ENCODE data around the gene TRPM1.

Gene TRPM1

DNA sequence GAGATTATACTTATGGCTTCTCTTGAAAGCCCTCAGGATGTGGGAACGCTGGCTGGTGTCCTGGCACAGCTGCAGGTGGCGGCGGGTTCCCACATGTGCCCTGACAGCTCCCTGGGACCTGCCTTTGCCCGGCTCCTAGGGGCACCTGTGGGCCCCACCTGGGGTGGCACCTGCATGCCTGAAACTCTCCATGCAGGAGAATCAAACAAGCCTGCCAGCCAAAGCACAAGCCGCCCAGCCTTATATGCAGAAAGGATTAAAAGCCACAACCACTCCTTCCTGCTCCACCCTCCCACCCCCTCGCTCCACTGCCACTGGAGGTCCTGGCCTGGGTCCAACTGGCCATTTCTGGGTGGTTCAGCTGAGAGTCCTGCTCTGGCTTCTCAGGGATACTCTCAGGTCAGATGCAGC, 18.1 kb downstream of the TRPM1 start:
- no peak for DNase-seq (ENCODE audit: low read depth in 2 of 3, low spot score in 1 of 3)

DNA sequence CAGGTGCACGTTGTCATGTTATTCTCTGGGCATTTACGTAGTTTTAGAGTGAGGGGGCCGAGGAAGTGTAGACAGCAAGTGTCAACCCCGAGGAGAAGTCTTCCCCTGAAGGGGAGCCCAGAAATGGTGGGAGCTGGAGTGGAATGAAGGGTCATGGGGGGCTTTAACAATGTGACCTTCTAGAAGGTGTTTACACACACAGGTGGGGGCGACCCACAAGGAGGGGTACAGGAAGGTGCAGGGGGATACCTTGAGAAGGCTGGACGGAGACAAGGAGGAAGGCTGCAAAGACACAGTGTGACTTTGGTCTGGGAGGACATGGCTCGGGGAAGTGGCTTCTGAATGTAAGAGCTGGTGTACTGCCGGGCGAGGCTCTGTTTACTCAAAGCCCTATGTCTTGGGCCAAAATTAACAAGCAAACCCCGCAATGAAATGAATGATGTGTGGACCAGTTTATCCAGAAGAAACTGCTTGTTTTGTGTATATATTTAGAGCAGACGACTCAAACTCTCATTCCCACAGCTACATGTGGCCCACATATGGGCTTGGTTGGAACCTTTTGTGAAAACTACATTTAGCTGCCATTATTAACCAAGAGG, 18.7 kb downstream of the TRPM1 start:
- DNase-seq (ENCODE audit: low read depth in 2 of 3, low spot score in 1 of 3), result no peak

DNA sequence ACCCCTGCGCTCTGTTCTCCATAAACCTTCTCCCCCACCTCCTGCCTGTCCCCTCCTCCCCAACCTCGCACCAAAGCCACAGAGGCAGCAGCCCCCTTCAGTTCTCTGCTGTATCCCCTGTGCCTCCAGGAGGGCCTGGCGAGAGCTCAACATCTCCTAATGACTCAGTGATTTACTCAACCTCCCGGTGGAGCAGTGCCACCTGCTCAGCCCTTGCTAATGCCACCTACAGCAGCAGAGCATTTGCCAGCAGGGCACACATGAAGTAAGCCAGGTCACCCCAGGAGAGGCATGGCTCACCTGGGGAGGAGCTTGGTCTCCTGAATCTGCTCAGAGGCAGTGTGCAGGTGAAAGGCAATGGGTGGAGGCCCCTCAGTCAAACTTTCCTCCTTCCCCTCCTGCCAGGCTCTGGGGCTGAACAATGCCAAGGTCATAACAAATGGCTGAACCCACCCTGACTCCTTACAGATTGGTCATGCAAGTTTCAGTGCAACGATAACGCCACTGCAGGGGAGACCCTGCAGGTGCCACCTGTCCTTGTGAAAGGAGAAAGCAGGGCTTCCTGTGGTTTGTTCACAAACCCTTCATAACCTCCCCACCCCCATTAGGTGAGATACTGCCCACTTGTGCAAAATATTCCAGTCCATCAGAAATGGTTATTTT, 19.8 kb downstream of the TRPM1 start:
- DNase-seq (ENCODE audit: low read depth in 2 of 3, low spot score in 1 of 3), result no peak

DNA sequence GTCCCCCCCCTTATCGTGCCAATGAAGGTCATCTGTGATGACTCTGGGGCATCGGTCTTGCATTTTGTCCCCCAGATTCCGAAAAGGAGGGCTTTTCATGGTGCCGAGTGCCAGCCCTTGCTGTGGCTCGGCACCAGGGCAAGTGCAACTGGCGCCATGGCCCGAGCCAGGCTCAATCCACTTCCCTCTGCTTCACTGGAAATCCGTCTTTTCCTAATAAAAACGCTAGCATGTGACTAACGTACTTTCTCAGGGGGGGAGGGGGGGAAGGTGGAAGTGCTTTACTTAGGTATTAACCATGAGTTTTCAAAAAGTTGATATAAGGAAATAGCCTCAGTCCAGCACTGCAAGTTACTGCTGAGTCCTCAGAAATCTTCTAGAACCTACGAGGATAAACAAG, 20.5 kb downstream of the TRPM1 start:
- DNase-seq (ENCODE audit: low read depth in 2 of 3, low spot score in 1 of 3), result no peak

DNA sequence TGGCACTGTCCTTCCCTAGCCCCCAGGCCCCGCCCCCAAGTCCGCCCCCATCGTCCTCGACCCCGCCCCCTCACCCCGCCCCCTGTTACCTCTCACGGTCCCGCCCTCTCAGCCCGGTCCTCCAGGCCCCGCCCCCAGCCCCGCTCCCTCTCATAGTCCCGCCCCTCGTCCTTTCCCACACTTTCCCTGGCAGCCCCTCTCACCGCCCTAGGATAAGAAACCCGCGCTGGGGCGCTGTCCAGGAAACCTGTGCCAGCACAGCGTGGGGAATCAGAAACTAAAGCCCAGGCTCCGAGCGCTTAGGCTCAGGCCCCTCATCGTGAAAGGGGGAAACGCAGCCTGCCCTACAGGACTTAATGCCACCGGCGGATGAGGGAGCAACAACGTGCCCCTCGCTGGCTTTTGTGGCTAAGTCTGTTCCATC, 20.9 kb downstream of the TRPM1 start:
- peak in 2 of 3 donors; percentile 5 to 22 for DNase-seq (ENCODE audit: low read depth in 2 of 3, low spot score in 1 of 3)

DNA sequence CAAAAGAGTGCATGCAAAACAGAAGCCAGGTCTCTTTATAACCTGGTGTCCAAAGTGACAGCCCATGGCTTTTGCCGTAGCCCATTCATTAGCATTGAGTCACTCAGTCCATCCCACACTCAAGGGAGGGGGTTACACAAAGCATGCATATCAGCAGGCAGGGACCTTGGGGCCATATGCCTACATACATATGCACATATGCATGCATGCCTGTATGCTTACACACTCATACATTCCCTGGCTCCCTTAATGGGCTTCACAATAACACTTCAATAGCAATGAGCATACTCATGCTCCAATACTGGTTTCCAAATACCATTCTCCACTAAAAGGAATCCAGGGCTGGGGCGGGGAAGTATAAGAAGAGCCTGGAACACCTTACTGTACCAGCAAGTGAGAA, 22.0 kb downstream of the TRPM1 start:
- DNase-seq (ENCODE audit: low read depth in 2 of 3, low spot score in 1 of 3), result no peak

DNA sequence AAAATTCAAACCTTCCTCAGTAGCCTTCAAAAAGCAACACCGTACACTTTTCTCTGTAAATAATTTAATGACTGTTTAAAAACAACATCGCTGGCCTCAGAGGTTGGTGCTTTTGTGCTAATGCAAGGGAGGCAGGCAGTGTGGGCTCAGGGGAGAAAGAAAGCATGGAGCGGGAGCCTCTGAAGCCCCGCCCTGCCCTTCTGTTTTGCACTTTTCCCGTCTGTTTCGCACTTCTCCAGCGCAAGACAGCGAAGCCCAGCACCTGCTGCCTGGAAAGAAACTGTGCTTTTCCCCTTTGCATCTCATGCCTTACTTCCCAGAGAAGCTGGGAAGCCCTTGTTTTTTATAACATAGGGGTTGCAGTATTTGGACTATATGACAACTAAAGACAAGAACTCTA, 23.1 kb downstream of the TRPM1 start:
- no peak for DNase-seq (ENCODE audit: low read depth in 2 of 3, low spot score in 1 of 3)

DNA sequence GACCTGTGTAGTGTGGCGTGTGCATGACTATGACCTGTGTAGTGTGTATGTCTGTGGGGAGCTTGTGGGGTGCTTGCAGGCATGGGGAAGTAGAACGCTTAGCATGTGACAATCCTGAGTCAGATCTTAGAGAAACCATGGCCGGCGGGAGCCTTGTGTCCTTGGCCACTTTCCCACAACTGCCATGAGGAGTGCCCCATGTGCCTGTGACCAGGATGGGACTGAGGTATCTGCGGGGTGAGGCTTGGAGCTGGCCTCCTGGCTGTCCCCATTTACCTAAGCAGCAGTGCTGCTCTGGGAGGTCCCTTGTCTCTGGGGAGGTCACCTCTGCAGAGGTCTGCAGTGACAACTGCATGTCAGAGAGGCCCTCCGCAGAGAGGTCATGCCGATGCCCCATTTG, 23.6 kb downstream of the TRPM1 start:
- no peak for DNase-seq (ENCODE audit: low read depth in 2 of 3, low spot score in 1 of 3)

DNA sequence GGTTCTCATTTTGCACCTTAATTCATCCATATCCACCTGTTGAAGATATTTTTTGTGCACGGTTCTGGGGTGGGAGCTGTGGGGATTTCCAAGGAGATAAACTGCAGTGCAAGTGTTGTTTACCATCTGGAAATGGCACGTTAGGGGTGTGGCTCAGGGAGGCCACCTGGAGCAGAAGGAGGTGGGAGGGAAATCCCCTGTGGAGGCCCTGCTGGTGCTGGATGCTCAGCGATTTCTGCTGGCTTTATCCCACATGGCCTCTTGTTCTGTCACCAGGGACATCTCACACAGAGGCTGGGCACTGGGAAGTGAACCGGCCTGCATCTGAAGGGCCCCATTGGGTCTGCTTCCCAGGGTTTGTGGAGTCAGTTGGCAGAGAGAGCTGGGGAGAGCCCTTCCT, 24.3 kb downstream of the TRPM1 start:
- DNase-seq (ENCODE audit: low read depth in 2 of 3, low spot score in 1 of 3), result no peak

DNA sequence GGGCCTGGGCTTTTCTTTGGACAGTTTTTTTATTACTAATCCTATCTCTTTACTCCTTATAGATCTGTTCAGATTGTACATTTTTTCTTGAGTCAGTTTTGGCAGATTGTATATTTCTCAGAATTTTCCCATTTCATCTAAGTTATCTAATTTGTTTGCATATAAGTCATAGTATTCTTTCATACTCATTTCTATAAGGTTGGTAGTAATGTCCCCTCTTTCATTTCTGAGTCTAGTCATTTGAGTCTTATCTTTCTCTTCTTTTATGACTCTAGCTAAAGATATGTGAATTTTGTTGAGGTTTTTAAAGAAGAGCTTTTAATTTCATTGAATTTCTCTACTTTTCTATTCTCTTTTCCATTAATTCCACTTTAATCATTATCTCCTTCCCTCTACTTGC, 27.2 kb downstream of the TRPM1 start:
- no peak for DNase-seq (ENCODE audit: low read depth in 2 of 3, low spot score in 1 of 3)

DNA sequence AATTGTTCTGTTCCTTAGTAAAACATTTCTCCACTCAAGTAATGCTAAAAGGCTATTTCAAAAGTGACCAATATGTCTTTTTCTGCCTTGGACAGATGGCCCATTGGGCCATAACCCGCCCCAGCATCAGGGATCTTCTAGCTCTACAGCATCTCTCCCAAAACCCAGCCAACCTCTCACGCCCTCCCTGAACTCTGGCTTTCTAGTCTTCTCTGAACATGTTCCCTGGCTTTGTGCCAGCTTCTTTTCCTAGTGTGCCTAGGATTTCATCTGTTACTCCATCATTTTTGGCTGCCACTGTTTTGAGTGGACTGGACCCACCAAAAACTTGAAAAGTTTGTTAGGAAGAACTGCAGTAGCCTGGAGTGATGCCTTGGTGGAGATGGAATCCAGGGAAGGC, 30.7 kb downstream of the TRPM1 start:
- no peak for DNase-seq (ENCODE audit: low read depth in 2 of 3, low spot score in 1 of 3)

DNA sequence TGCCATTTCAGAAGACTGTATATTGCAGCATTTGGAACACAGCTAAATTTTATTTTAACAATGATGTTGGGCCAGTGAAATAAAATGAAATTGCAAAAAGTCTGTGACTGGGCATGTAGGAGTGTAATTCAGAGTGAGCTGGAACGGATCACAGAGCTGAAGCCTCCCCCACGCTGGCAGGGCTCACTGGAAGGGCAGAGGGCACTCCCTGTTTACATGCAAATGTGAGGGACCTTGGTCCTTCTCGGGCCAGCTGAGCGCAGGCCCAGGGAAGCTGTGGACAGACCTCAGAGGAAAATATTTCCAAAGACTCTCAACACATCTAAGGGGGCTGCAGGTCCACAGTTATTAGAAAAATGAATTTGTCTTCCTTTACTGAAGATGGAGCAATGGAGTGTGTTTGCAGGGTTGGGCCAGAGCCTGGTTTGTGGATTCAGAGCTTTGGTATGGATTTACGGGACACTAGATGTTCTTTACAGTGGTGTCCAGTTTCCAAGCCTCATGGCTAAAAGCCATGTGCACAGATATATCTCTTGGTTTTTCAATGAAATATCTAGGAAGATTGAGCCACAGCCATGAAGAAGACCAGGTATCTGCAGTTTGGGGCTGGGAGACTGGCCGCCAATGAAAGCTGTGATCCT, 32.0 kb downstream of the TRPM1 start:
- DNase-seq (ENCODE audit: low read depth in 2 of 3, low spot score in 1 of 3), result no peak

DNA sequence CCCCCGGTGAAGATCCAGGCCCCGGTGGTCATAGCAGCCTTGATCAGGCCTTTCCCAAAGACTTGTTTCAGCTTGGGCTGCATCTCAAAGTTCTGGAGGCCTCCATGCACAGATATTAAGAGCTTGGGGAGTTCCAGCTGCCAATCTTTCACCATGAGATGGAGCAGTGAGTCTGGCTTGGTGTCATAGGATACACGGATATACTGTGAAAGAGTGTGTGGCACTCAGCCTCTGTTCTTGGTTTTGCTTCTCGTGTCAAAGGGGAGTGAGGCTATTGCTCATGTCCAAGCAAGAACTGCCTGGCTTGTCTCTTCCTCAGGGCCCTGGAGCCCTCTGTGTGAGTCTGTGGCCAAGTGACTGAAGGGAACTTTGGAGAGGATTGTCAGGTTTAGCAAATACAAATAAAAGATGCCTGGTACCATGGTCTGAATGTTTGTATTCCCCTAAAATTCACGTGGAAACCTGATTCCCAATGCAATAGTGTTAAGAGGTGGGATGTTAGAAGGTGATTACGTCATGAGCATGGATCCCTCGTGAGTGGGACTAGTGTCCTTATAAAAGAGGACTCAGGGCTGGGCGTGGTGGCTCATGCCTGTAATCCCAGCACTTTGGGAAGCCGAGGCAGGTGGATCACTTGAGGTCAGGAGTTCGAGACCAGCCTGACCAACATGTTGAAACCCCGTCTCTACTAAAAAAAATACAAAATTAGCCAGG, 33.5 kb downstream of the TRPM1 start:
- no peak for DNase-seq (ENCODE audit: low read depth in 2 of 3, low spot score in 1 of 3)

DNA sequence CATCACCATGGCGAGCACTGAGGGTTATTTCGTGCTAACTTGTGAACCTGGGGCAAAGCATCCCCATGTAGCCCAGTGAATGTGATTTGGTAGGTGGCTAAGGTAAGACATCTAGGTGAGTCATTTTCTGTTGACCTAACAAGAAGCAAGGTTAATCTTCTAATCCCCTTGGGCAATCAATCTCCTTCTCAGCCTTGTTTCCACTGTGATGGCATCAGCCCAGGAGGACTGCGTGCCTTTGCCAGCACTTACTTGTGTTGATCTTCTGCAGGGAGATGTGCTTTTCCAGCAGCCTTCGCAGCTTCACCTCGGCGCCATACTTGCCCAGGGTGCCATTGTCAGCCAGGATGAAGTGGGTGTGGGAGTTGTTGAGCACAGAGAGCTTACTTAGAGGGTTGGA, 35.7 kb downstream of the TRPM1 start:
- no peak for DNase-seq (ENCODE audit: low read depth in 2 of 3, low spot score in 1 of 3)

DNA sequence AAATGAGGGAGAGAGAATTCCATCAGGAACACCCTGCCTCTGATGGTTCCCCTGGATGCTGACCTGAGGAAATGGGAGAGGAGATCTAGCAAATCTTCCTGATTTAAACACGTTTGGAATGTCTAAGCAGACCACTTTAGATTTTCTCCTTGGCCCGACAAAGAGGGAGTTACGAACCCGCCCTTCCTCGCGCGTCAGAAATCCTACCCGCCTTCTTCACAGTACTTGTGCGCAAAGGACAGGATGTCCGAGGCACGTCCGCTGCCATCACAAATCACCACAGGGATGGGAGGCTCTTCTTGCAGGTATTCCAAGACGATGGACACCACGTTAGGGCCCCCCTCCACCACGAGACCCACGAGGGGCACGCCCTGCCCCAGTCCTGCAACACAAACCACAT, 38.6 kb downstream of the TRPM1 start:
- no peak for DNase-seq (ENCODE audit: low read depth in 2 of 3, low spot score in 1 of 3)

DNA sequence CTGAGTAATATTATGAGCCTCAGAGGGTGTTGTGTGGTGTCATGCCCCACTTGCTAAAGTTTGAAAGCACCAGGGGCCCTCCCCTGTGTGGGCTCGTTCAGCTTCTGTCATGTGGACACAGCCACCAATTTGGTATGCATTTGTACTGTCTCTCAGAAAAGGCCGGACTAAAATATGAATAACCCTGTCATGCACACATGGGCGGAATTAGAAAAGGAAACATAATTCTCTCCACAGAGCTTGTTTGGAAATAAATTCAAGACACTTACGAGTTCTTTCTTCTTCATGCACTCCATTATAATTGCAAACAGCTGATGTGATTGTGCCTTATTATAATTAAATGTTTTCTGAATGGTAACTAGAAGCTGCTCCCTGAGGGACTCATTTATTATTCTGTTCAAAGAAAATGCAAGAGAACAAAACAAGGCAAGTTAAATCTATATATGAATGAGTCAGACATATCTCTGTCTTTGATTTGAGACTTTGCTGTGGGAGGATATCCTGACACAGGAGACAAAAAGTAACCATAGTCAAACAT, 39.1 kb downstream of the TRPM1 start:
- no peak for DNase-seq (ENCODE audit: low read depth in 2 of 3, low spot score in 1 of 3)

DNA sequence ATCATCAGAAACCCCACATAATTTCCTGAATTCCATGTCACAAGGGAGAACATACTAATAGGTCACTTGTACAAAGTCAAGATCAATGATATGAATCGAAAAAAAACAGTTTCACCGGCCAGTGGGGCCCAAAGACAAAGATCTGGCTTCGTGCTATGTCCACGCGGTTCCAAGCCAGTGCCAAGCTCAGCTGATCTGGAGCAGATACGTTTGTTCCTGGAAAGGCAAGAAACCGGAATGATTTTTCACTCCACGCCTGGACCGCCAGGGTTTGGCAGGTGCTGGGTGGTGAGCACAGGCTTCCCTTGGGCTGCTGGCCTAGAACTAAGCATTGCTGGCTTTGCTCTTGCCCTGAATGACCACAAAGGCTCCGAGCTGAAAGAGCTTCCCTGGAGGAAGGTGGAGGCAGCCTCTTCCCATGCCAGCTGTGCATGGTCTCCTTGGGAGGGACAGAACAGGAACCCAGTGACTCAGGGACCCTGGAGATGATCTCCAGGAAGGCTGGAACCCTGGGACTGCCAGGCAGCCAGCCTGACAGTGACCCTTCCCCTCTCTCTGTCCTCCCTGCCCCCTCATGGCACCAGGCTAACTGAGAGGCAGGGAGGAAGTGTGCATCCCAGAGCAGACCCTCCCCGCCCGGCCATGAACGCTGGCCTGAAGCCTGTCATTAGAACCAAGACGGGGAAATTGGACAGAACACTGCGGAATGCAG, 40.9 kb downstream of the TRPM1 start:
- DNase-seq (ENCODE audit: low read depth in 2 of 3, low spot score in 1 of 3), result no peak

DNA sequence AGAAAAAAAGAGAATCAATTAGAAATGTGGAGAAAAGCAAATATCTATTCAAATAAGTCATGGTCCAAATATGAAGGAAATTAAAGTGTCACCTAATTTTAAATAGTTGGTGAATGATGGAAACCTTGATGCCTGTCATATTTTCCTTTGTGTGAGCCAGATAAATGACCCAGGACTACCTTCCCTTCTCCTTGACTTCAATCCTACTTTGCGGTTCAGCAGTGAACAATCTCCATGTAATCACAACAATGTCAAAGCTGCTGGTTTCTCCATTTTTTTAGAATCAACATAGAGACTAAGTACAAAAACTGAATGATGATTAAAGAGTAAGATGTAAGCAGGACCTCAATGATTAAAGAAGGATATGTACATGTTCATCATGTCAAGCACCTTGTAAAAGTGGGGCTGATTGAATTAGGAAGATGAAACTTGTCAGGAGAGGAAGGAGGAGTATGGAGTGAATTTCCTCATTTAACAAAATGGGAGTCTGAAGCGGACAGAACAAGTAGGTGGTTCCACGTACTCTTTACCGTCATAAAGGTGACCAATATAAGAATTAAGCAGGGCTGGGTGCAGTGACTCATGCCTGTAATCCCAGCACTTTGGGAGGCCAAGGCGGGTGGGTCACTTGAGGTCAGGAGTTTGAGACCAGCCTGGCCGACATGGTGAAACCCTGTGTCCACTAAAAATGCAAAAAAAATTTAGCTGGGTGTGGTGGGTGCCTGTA, 43.1 kb downstream of the TRPM1 start:
- DNase-seq (ENCODE audit: low read depth in 2 of 3, low spot score in 1 of 3), result no peak

DNA sequence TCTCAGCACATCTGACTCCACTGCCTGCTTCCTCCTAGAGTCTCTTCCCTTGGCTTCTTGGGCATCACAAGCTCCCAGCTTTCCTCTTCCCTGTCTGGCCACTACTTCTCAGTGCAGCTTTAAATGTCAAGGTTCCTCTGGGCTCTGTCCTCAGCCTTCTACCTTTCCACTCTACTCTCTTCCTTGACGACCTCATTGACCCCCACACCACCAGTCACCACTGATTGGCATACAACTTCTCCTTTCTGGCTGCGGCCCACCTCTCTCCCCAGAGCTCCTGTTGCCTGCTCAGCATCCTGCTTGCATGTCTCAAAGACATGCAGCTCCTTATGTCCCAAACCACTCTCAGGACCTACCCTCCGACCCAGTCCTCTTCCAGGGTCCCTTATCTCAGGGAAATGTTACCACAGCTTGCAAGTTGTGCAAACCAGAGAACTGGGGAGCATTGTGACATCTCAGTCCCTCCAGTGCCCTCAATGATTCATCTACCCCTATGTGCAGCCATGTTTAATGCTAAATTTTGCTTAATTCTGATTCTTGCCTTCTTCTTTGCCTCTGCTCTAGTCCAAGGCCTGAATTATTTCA, 49.9 kb downstream of the TRPM1 start:
- DNase-seq (ENCODE audit: low read depth in 2 of 3, low spot score in 1 of 3), result no peak

DNA sequence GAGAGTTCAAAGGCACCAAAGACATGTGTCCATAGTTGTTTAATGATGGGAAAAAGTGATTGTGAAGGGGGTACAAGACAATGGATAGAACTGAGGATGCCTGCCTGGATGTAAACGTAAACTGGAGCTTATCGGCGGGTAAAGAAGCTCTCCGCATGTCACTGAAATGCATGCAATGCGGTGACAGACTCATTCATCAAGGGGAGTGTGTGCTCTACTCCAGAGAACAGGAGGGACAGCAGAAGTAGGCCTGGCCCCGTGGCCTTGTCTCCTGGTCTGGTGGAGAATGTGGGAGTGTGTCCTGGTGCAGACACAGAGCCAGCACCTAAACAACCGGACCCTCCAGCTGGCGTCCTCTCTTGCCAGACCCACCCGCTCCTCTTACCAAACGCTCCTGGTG, 50.6 kb downstream of the TRPM1 start:
- no peak for DNase-seq (ENCODE audit: low read depth in 2 of 3, low spot score in 1 of 3)

Data from stimulated activated CD4-positive, alpha-beta T cell treated with anti-CD3 and anti-CD28 coated beads, Interleukin-12 subunit alpha, Interleukin-12 subunit beta, amount 100 ng/mL, for 48 hours (primary cell).